ENCODE measurements around the gene LRCH1. TPM values are rescaled to one million over a fixed set of nuclear protein-coding genes. Genes with fewer than 3 reads are reported as not detected.

Gene LRCH1
- total and polyA plus RNA-seq, 2 experiments from 2014 or later = 3.9 to 9.2 TPM

DNA sequence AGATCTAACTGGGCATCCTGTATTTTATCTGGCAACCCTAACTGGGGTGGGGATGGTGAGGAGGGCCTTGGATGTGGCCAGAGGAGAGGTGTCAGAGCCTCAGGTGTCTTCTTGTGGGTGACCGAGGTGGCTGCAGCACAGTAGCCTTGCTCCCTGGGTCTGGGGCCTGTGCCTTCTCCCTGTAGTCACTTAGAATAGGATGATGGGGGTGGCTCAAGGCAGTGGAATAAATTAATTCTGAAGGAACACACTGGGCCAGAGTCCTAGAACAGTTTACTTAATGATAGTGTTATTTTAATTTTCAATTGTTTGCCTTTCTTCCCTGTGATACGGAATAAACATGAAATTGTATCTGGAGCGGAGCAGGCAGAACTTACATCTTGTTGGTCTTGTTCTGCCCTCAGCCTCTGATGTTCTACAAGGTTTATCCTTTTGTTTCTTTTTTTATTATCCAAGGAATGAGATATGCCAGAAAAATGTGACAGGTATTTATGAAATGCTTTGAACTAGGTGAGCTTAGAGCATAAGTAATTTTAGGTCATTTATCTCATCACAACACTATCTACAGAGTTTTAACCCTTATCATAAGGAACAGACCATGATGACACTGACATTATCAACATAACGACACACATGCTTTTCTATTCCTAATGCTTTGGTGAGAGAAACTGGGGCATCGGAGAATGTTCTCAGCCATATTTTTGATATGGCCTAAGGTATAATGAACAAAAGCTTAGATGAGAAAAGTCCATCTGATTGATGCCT is 51.4 kb downstream of the LRCH1 start (continued):
- TF ChIP-seq, protein P1, sequence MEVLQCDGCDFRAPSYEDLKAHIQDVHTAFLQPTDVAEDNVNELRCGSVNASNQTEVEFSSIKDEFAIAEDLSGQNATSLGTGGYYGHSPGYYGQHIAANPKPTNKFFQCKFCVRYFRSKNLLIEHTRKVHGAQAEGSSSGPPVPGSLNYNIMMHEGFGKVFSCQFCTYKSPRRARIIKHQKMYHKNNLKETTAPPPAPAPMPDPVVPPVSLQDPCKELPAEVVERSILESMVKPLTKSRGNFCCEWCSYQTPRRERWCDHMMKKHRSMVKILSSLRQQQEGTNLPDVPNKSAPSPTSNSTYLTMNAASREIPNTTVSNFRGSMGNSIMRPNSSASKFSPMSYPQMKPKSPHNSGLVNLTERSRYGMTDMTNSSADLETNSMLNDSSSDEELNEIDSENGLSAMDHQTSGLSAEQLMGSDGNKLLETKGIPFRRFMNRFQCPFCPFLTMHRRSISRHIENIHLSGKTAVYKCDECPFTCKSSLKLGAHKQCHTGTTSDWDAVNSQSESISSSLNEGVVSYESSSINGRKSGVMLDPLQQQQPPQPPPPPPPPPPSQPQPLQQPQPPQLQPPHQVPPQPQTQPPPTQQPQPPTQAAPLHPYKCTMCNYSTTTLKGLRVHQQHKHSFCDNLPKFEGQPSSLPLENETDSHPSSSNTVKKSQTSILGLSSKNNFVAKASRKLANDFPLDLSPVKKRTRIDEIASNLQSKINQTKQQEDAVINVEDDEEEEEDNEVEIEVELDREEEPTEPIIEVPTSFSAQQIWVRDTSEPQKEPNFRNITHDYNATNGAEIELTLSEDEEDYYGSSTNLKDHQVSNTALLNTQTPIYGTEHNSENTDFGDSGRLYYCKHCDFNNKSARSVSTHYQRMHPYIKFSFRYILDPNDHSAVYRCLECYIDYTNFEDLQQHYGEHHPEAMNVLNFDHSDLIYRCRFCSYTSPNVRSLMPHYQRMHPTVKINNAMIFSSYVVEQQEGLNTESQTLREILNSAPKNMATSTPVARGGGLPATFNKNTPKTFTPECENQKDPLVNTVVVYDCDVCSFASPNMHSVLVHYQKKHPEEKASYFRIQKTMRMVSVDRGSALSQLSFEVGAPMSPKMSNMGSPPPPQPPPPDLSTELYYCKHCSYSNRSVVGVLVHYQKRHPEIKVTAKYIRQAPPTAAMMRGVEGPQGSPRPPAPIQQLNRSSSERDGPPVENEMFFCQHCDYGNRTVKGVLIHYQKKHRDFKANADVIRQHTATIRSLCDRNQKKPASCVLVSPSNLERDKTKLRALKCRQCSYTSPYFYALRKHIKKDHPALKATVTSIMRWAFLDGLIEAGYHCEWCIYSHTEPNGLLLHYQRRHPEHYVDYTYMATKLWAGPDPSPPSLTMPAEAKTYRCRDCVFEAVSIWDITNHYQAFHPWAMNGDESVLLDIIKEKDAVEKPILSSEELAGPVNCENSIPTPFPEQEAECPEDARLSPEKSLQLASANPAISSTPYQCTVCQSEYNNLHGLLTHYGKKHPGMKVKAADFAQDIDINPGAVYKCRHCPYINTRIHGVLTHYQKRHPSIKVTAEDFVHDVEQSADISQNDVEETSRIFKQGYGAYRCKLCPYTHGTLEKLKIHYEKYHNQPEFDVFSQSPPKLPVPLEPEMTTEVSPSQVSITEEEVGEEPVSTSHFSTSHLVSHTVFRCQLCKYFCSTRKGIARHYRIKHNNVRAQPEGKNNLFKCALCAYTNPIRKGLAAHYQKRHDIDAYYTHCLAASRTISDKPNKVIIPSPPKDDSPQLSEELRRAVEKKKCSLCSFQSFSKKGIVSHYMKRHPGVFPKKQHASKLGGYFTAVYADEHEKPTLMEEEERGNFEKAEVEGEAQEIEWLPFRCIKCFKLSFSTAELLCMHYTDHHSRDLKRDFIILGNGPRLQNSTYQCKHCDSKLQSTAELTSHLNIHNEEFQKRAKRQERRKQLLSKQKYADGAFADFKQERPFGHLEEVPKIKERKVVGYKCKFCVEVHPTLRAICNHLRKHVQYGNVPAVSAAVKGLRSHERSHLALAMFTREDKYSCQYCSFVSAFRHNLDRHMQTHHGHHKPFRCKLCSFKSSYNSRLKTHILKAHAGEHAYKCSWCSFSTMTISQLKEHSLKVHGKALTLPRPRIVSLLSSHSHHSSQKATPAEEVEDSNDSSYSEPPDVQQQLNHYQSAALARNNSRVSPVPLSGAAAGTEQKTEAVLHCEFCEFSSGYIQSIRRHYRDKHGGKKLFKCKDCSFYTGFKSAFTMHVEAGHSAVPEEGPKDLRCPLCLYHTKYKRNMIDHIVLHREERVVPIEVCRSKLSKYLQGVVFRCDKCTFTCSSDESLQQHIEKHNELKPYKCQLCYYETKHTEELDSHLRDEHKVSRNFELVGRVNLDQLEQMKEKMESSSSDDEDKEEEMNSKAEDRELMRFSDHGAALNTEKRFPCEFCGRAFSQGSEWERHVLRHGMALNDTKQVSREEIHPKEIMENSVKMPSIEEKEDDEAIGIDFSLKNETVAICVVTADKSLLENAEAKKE (CRISPR knock-in tag; IDR thresholded peaks at IDR 0.05) = no peak

DNA sequence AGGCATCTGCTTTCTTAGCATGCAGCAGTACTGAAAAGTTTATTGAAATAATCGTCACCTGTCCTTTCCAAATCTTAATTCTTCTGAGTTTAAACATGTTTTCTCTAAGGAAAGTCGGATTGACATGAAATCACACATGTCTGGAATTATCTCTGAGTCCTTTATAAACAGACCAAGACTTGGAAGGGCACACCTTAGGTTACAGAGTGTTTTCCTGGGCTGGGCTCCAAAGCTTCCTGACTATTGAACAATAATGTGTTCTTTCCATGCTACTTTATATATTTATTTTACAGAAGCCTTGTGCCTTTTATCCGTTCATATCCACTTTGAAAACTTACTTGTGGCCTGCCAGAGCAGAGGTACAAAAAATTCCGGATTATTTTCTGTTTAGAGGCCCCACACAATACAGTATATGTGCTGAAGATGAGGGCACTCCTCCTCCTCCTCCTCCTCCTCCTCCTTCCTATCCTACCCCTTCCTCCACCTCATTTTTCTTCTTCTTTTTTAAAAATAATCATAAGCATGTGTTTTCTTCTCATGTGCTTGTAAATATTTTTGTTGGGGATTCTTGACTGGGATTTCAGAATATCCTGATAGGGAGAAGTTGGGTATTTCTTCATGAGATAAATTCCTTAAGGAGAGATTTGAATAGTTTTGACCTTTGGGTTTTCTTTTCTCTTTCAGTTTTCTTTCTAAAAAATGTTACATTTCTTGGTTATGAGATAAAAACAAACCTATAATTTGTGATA is 52.3 kb downstream of the LRCH1 start:
- no peak for ATAC-seq
- no peaks in the 10 kb centered on the region for H3K36me3 Mint-ChIP-seq (ENCODE audit: low read depth)
- no peaks in the 10 kb centered on the region for H3K27me3 ChIP-seq (ENCODE audit: insufficient read depth)
- H3K4me1 Mint-ChIP-seq = peaks cover 22% of the 10 kb centered on the region
- no peaks in the 10 kb centered on the region for H3K9me2 ChIP-seq (ENCODE audit: insufficient read depth)
- H3F3A ChIP-seq (replicated peaks; ENCODE audit: low read depth) = no peaks in the 10 kb centered on the region
- no peak overlapping the region for H3K4me3 Mint-ChIP-seq
- no peaks in the 10 kb centered on the region for H3K36me3 ChIP-seq (ENCODE audit: insufficient read depth)
- DNase-seq (ENCODE audit: low spot score) = no peak
- H4K20me1 ChIP-seq (replicated peaks; ENCODE audit: insufficient read depth) = no peaks in the 10 kb centered on the region; the same call in 1 of the 2 replicates
- H3K9me3 Mint-ChIP-seq = no peaks in the 10 kb centered on the region
- H3K4me1 ChIP-seq (ENCODE audit: insufficient read depth) = peaks cover 13% of the 10 kb centered on the region
- no peak overlapping the region for H3K27ac ChIP-seq (ENCODE audit: low read depth)
- no peak overlapping the region for H3K4me2 ChIP-seq
- H3K4me3 ChIP-seq = no peak overlapping the region
- H3K79me2 ChIP-seq (replicated peaks; ENCODE audit: insufficient read depth) = peaks cover 71% of the 10 kb centered on the region
- no peak overlapping the region for H3K27ac Mint-ChIP-seq
- H2AFZ ChIP-seq = no peak overlapping the region
- peaks cover 6% of the 10 kb centered on the region for H3K27me3 Mint-ChIP-seq (ENCODE audit: insufficient read depth, low read depth, poor library complexity)
- TF ChIP-seq JUNB (IDR thresholded peaks at IDR 0.05; ENCODE audit: unreplicated experiment) (no peak), CREB1 (CRISPR knock-in tag; IDR thresholded peaks at IDR 0.05; ENCODE audit: low read depth) (no peak), POLR2AphosphoS5 (IDR thresholded peaks at IDR 0.05; ENCODE audit: low read depth) (no peak), ZNF114 (CRISPR knock-in tag; IDR thresholded peaks at IDR 0.05) (no peak), EZH2 (IDR thresholded peaks at IDR 0.05; ENCODE audit: low read depth, unreplicated experiment) (no peak)
- TF ChIP-seq, protein P1 (CRISPR knock-in tag; IDR thresholded peaks at IDR 0.05) = no peak
